ENCODE data around the gene RFC4.

DNA sequence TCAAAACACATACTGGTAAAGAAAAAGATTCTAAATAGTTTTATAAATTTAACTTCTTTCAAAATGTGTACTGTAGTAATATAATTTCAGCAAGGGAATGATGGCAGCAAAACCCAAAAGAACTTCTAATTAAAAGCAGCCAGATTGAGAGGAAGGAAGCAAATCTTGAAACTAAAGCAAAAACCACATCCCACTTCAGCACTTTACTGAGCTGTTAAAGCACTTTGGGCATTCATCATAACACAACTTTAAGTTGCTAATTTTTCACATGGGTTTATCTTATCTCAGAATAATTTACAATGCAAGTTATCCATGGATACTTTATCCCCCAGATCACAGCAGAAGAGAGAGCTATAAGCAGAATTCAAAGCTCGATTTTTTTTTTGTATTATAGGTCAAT lies 6.0 kb downstream of the RFC4 start:
- TF ChIP-seq, protein P1, sequence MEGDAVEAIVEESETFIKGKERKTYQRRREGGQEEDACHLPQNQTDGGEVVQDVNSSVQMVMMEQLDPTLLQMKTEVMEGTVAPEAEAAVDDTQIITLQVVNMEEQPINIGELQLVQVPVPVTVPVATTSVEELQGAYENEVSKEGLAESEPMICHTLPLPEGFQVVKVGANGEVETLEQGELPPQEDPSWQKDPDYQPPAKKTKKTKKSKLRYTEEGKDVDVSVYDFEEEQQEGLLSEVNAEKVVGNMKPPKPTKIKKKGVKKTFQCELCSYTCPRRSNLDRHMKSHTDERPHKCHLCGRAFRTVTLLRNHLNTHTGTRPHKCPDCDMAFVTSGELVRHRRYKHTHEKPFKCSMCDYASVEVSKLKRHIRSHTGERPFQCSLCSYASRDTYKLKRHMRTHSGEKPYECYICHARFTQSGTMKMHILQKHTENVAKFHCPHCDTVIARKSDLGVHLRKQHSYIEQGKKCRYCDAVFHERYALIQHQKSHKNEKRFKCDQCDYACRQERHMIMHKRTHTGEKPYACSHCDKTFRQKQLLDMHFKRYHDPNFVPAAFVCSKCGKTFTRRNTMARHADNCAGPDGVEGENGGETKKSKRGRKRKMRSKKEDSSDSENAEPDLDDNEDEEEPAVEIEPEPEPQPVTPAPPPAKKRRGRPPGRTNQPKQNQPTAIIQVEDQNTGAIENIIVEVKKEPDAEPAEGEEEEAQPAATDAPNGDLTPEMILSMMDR (IDR thresholded peaks at IDR 0.05), result no peak
- no peak for TF ChIP-seq POLR2A (IDR thresholded peaks at IDR 0.05)

All from heart left ventricle (tissue), 13 donors.